Small intestine (tissue), 7 donors: ENCODE results near the gene PHF1. TPM values are rescaled to one million over a fixed set of nuclear protein-coding genes. Genes with fewer than 3 reads are reported as not detected.

Source experiments
- DNase-seq, 2 donors: peaks; one replicate each; pipeline versions ENCODE4 v3.0.0 to v3.0.0-alpha.2; 2013
- FAIRE-seq: peaks from 2 replicates; lab custom pipeline; 2012; peaks lifted over from hg19 to GRCh38; lab: Jason Lieb, UNC
- H3K27ac ChIP-seq, 3 donors: one replicate each; pipeline ENCODE4 v1.5.1; 2013; ENCODE audit warnings: low read length in 2 of 3, mild to moderate bottlenecking in 2 of 3, control low read depth in 1 of 3, inconsistent platforms in 1 of 3, low read depth in 1 of 3, moderate library complexity in 1 of 3
- H3K27me3 ChIP-seq, 3 donors: one replicate each; pipeline ENCODE4 v1.6.1; 2013; ENCODE audit warnings: low read length in 3 of 3, inconsistent platforms in 1 of 3; ENCODE audit not compliant: control insufficient read depth in 3 of 3, insufficient read depth in 3 of 3
- H3K36me3 ChIP-seq, 3 donors: one replicate each; pipeline ENCODE4 v1.6.1; 2013; ENCODE audit warnings: low read length in 3 of 3, inconsistent platforms in 1 of 3, low read depth in 1 of 3, mild to moderate bottlenecking in 1 of 3, moderate library complexity in 1 of 3; ENCODE audit not compliant: control insufficient read depth in 3 of 3, insufficient read depth in 2 of 3
- H3K4me1 ChIP-seq, 3 donors: one replicate each; pipeline ENCODE4 v1.6.1; 2013; ENCODE audit warnings: low read length in 2 of 3, inconsistent platforms in 1 of 3, low read depth in 1 of 3, mild to moderate bottlenecking in 1 of 3, moderate library complexity in 1 of 3; ENCODE audit not compliant: control insufficient read depth in 3 of 3, insufficient read depth in 2 of 3
- H3K4me3 ChIP-seq, 3 donors: one replicate each; pipeline ENCODE4 v1.5.1; 2013; ENCODE audit warnings: low read length in 3 of 3, control low read depth in 1 of 3, inconsistent platforms in 1 of 3, low read depth in 1 of 3, mild to moderate bottlenecking in 1 of 3, moderate library complexity in 1 of 3
- H3K9me3 ChIP-seq, 2 donors: one replicate each; pipeline ENCODE4 v1.6.1; 2013; ENCODE audit warnings: low read depth in 1 of 2, low read length in 1 of 2; ENCODE audit not compliant: control insufficient read depth in 2 of 2, insufficient read depth in 1 of 2
- WGBS, 3 donors: extraction: QIAGEN DNeasy Blood & Tissue Kit; methylation state at CpG; one replicate each; pipeline ENCODE4 v1.1.7; 2013; 5-methylcytosine and 5-hydroxymethylcytosine counted together
- polyA plus RNA-seq, 4 donors: library from polyadenylated mRNA; stranded (reverse) in 3 of 4; unstranded in 1 of 4; fragments of 200-250 nt in 3 of 4; fragments of 120-200 nt in 1 of 4; gene quantifications; one replicate each; pipeline versions ENCODE4 v1.2.1 to v1.2.3, GENCODE V29; 2013
- donor health status: healthy with polysubstance abuse.
- donor health status: control.
- donor health status: control.
- donor health status: Bipolar disorder and iron deficiency.
- donor health status: healthy.

The PHF1 gene
- polyA plus RNA-seq, 4 donors: 32.2 to 67.6 (median 44.3) TPM

GRCh38 chr6:33424855-33425667 lies 14.2 kb downstream of the PHF1 start:
- FAIRE-seq (no peak), DNase-seq (no peak)
- Histone ChIP-seq H3K4me3 (peak overlapping the region; percentile 46 to 81 (median 56)), H3K4me1 (peaks cover 3 to 39% (median 11%) of the 10 kb centered on the region in 3 donors), H3K9me3 (no peaks in the 10 kb centered on the region), H3K27ac (peak overlapping the region; percentile 77 to 99 (median 93)), H3K27me3 (peaks cover 0 to 6% (median 0%) of the 10 kb centered on the region in 3 donors), H3K36me3 (no peaks in the 10 kb centered on the region)
- WGBS, 3 donors: 12 to 19% (median 17%) methylated on average over 12 of the region's 12 CpGs

- Histone ChIP-seq H3K27me3 (peaks cover 0 to 6% (median 0%) of the 10 kb centered on the region in 3 donors), H3K4me1 (peaks cover 9 to 48% (median 13%) of the 10 kb centered on the region in 3 donors), H3K9me3 (no peaks in the 10 kb centered on the region), H3K27ac (peak overlapping the region; percentile 77 to 99 (median 93)), H3K4me3 (peak overlapping the region; percentile 46 to 81 (median 56)), H3K36me3 (no peaks in the 10 kb centered on the region)
- FAIRE-seq (no peak), DNase-seq (peak; percentile 68 to 93)
- WGBS, 3 donors: 1% methylated on average over 37 to 43 of the region's 43 CpGs
Measured at GRCh38 chr6:33425668-33426577, 15.1 kb downstream of the PHF1 start.

GRCh38 chr6:33426590-33427511 lies 16.0 kb downstream of the PHF1 start:
- 3 to 11% (median 5%) methylated on average over 12 of the region's 12 CpGs for WGBS, 3 donors
- no peaks in the 10 kb centered on the region for H3K9me3 ChIP-seq
- FAIRE-seq (no peak), DNase-seq (peak in 1 of 2 donors; percentile 37)
- H3K27ac ChIP-seq: peak overlapping the region in 2 of 3 donors; percentile 47 to 99
- H3K27me3 ChIP-seq: no peaks in the 10 kb centered on the region
- H3K4me3 ChIP-seq: peak overlapping the region in 2 of 3 donors; percentile 69 to 81
- no peaks in the 10 kb centered on the region for H3K36me3 ChIP-seq
- peaks cover 9 to 57% (median 13%) of the 10 kb centered on the region in 3 donors for H3K4me1 ChIP-seq

GRCh38 chr6:33427585-33428223 lies 16.9 kb downstream of the PHF1 start:
- 0 to 1% (median 0%) methylated on average over 8 to 78 of the region's 79 CpGs for WGBS, 3 donors
- no peak for FAIRE-seq
- Histone ChIP-seq H3K4me3 (peak overlapping the region; percentile 50 to 69 (median 56)), H3K9me3 (no peaks in the 10 kb centered on the region), H3K4me1 (peaks cover 9 to 58% (median 13%) of the 10 kb centered on the region in 3 donors), H3K36me3 (peaks cover 0 to 6% (median 0%) of the 10 kb centered on the region in 3 donors), H3K27ac (peak overlapping the region in 2 of 3 donors; percentile 29 to 63), H3K27me3 (no peaks in the 10 kb centered on the region)
- DNase-seq: peak; percentile 31 to 69

- Histone ChIP-seq H3K27me3 (no peaks in the 10 kb centered on the region), H3K9me3 (no peaks in the 10 kb centered on the region), H3K4me3 (peak overlapping the region; percentile 46 to 69 (median 50)), H3K27ac (peak overlapping the region in 2 of 3 donors; percentile 48 to 82), H3K4me1 (peaks cover 9 to 58% (median 13%) of the 10 kb centered on the region in 3 donors), H3K36me3 (peaks cover 0 to 12% (median 0%) of the 10 kb centered on the region in 3 donors)
- WGBS, 3 donors: 3 to 5% (median 5%) methylated on average over 25 to 33 of the region's 33 CpGs
- peak; percentile 54 to 67 for DNase-seq
- no peak for FAIRE-seq
Measured at GRCh38 chr6:33428224-33428965, 17.6 kb downstream of the PHF1 start.

- DNase-seq: no peak
- peak overlapping the region in 2 of 3 donors; percentile 48 to 82 for H3K27ac ChIP-seq
- H3K4me1 ChIP-seq: peaks cover 9 to 57% (median 13%) of the 10 kb centered on the region in 3 donors
- no peak for FAIRE-seq
- no peaks in the 10 kb centered on the region for H3K27me3 ChIP-seq
- no peaks in the 10 kb centered on the region for H3K9me3 ChIP-seq
- H3K4me3 ChIP-seq: no peak overlapping the region
- H3K36me3 ChIP-seq: peaks cover 0 to 12% (median 0%) of the 10 kb centered on the region in 3 donors
- 54 to 60% (median 54%) methylated on average over 5 of the region's 5 CpGs for WGBS, 3 donors
Measured at GRCh38 chr6:33428966-33429749, 18.3 kb downstream of the PHF1 start.
